Endometrium (tissue), 2 donors: Measurements from ENCODE around the gene GCKR.

Experiments
- FAIRE-seq: peaks from 2 replicates; lab custom pipeline; 2012; peaks lifted over from hg19 to GRCh38; lab: Jason Lieb, UNC
- donor health status: control.
- donor health status: control.

The GCKR gene

GRCh38 chr2:27572998-27573429 is 76.4 kb downstream of the GCKR start:
- no peak for FAIRE-seq
